H1 (cell line): ENCODE measurements around the gene RFT1. TPM values are rescaled to one million over a fixed set of nuclear protein-coding genes. Genes with fewer than 3 reads are reported as not detected.

Experiments used
- ATF3 ChIP-seq: IDR thresholded peaks from 2 replicates; pipeline ENCODE4 v1.6.1; 2011; ENCODE audit warnings: low read depth, mild to moderate bottlenecking, low read length; ENCODE audit not compliant: insufficient read depth
- RBBP5 ChIP-seq: IDR thresholded peaks from 2 replicates; pipeline ENCODE4 v1.7.1; 2012; ENCODE audit warnings: low read depth, mild to moderate bottlenecking, inconsistent platforms, low read length, moderate library complexity, borderline replicate concordance
- polyA plus RNA-seq, 7 experiments: library from polyadenylated mRNA; depleted of rRNA in 3 of 7; stranded (reverse) in 5 of 7; unstranded in 2 of 7; fragments of >200 nt in 5 of 7; fragments of 200-250 nt in 2 of 7; gene quantifications; 1 replicate in 5 of 7; 2 replicates in 1 of 7; 4 replicates in 1 of 7; pipeline versions ENCODE4 v1.2.1 to v1.2.3, GENCODE V29; 2011 to 2013; ENCODE audit warnings: missing spikeins in 2 of 7, mixed read lengths in 2 of 7
- total RNA-seq: library from RNA; stranded (reverse); fragmentation: NEBNext Ultra II Directional; extraction: Animal tissue kit (Norgen Biotek cat#: 25700); gene quantifications from 2 replicates; pipeline ENCODE4 v1.2.1, GENCODE V29; 2021

The RFT1 gene
- total and polyA plus RNA-seq, 2 of the 8 experiments (the other 6 are each of a cell fraction or from before 2014, with no cell fraction given): 27.7 to 42.4 TPM

GRCh38 chr3:53103397-53104296 is 26.6 kb downstream of the RFT1 start (continued):
- TF ChIP-seq ATF3: no peak
- TF ChIP-seq RBBP5: no peak
